HG02884 (cell line): Measurements from ENCODE around the gene PLEKHO2.

ENCODE experiments used
- ATAC-seq: cut with Tn5 transposase; IDR thresholded peaks from one replicate; pipeline ENCODE4 v1.9.1; 2021; ENCODE audit warnings: mild to moderate bottlenecking, moderate library complexity; ENCODE audit not compliant: unreplicated experiment

The PLEKHO2 gene

DNA sequence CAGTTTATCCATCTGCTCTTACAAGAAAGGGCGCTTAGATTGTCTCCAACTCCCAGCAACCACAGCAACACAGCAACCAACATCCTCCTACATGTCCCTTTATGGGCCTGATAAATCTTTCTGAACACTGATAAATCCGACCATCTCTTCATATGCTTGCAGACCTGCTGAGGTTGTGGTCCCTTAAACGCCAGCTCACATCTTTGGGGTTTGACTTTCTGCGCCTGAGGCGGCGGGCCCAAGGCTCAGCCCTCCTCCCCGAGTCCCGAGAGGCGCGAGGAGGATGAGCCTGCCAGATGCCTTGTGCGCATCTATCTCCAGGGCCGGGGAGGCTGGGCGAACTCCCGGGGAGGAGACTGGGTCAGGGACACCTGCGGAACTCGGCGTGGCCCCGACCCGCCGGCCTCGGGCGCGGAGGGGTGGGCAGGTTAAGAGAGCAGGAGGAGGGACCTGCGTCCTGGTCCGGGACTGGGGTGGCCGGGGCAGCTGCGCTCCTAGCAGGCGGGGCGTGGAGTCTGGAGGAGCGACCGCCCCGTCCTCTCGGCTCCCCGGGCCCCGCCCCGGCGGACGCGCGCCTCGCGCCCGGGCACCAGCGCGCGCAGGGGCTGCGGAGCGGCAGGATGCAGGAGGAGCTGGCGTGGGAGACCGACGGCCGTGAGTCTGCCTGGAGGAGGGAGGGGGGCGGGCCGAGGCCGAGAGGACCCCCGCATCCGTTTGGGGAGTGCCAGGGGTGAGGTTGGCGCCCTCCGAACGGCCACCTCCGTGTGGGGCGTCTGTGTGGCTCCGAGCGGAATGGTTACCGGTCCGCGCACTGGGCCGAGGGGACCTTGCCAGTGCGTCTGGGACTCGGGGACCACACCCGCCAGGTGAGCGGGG, 69.8 kb downstream of the PLEKHO2 start, which contains the start of gene ANKDD1A:
ANKDD1A (plus strand) TSS at position 592 of the 876 bp plus-strand sequence; CDS start at position 621, 29 bp downstream.
- no peak for ATAC-seq

DNA sequence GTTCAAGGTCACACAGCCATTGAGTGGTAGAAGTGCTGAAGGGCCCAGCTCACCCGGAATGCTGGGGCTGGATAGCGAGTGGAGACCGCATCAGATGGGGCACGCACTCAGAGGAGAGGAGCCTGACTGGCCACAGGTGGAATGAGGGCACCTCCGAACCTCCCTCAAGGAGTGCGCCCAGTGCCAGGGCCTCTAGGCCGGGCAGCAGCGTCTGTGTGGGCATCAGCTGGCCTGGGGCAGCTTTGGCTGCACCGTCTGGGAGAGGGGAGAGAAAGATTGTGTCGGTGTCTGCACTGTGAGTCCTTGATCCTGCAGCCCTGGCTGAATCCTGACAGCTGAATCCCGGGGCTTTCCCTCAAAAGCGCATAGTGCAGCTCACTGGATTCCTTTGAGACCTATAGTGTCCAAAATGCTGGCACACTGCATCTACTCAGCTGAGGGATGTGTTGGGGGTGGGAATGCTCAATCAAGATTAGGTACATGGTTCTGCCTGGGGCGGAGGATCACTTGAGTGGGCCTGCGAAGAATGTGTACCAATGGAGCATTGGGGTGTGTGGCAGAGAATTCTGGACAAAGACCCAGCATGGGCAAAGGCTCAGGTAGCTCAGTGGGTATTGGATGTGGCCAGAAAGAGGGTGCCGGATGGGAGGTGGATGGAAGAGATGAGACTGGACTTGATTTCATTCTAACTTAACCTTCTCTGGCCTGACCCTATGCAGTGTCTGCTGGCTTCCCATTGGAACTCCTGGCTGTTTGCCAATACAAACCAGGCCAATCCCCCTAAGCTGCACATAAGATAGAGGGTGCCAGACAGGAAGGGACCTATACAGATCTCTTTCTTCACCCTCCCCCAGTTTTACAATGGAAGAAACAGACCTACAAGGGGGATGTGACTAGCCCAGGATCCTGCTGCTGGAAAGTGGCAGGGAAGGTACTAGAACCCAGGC, 70.9 kb downstream of the PLEKHO2 start:
- ATAC-seq: no peak

- no peak for ATAC-seq
Measured at GRCh38 chr15:64915518-64916227, 74.0 kb downstream of the PLEKHO2 start.

DNA sequence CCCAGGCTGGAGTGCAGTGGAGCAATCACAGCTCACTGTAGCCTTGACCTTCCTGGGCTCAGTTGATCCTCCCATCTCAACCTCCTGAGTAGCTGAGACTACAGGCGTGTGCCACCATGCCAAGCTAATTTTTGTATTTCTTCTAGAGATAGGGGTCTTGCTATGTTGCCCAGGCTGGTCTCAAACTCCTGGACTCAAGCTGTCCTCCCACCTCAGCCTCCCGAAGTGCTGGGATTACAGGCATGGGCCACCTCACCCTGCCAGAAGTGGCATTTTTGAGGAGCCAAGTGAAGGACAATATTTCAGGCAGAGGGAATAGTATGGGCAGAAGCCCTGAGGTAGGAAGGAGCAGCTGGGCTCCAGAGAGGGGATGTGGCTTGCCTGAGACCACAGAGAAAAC, 74.7 kb downstream of the PLEKHO2 start:
- no peak for ATAC-seq

GRCh38 chr15:64917211-64917610, 75.5 kb downstream of the PLEKHO2 start:
- ATAC-seq: no peak
